Right ventricle myocardium superior (tissue), 1 donor: ENCODE data around the gene C1orf21. TPM values are rescaled to one million over a fixed set of nuclear protein-coding genes. Genes with fewer than 3 reads are reported as not detected.

Source experiments
- ATAC-seq: fragments of 200-7000 bp; cut with Tn5 transposase; one replicate; pipeline ENCODE4 v1.9.1; 2020; ENCODE audit warnings: mild to moderate bottlenecking; ENCODE audit not compliant: poor library complexity
- DNase-seq: peaks from one replicate; pipeline ENCODE4 v3.0.0-alpha.2; 2020
- intact Hi-C: fragments of 100-400 bp; cut with DNase I; formaldehyde crosslinking; loops from one replicate; pipeline ENCODE4 v1.11.2; 2022
- total RNA-seq: library from RNA; stranded (reverse); fragmentation: NEBNext Ultra II Directional; extraction: Animal tissue kit (Norgen Biotek cat#: 25700); gene quantifications from one replicate; pipeline ENCODE4 v1.2.1, GENCODE V29; 2021
- donor health status: DM: no; HTN: yes; CAD: no; lungs with severe emphysema.

C1orf21 gene
- total RNA-seq, 1 donor from 2014 or later, result 47.6 TPM

- intact Hi-C loops, result no loop called here
- DNase-seq, result no peak
- ATAC-seq, result no peak
Observed at GRCh38 chr1:184558691-184559090, 171.9 kb downstream of the C1orf21 start.

- DNase-seq, result no peak
- intact Hi-C loops, result no loop called here
- no peak for ATAC-seq
Observed at GRCh38 chr1:184559117-184559713, 172.4 kb downstream of the C1orf21 start.

- no peak for ATAC-seq
- intact Hi-C loops, result loop anchor here (2.0 to 5.0 kb wide), 2 partner anchors 176 to 321 kb away; partner anchors contain the start of gene C1orf21
- DNase-seq, result no peak
Observed at GRCh38 chr1:184562806-184563205, 176.0 kb downstream of the C1orf21 start.

GRCh38 chr1:184563308-184563707 lies 176.5 kb downstream of the C1orf21 start:
- intact Hi-C loops, result loop anchor here (2.0 to 5.0 kb wide), 2 partner anchors 177 to 321 kb away; partner anchors contain the start of gene C1orf21
- ATAC-seq, result peak; percentile 75
- no peak for DNase-seq

- intact Hi-C loops, result loop anchor here (5.0 kb wide), 1 partner anchor 95 kb away; no protein-coding TSS in a partner anchor
- ATAC-seq (no peak), DNase-seq (no peak)
Observed at GRCh38 chr1:184567009-184567408, 180.2 kb downstream of the C1orf21 start.

- ATAC-seq (no peak), DNase-seq (no peak)
- intact Hi-C loops, result loop anchor here (5.0 kb wide), 1 partner anchor 95 kb away; no protein-coding TSS in a partner anchor
Observed at GRCh38 chr1:184567637-184568036, 180.8 kb downstream of the C1orf21 start.

GRCh38 chr1:184568148-184568547 lies 181.3 kb downstream of the C1orf21 start:
- intact Hi-C loops, result loop anchor here (5.0 kb wide), 1 partner anchor 94 kb away; no protein-coding TSS in a partner anchor
- no peak for DNase-seq
- no peak for ATAC-seq

GRCh38 chr1:184569106-184569505 lies 182.3 kb downstream of the C1orf21 start:
- ATAC-seq, result no peak
- intact Hi-C loops, result loop anchor here (5.0 kb wide), 1 partner anchor 93 kb away; no protein-coding TSS in a partner anchor
- no peak for DNase-seq

- ATAC-seq (peak; percentile 24), DNase-seq (no peak)
- intact Hi-C loops, result no loop called here
Observed at GRCh38 chr1:184574588-184574987, 187.8 kb downstream of the C1orf21 start.

- no peak for DNase-seq
- intact Hi-C loops, result no loop called here
- ATAC-seq, result peak; percentile 39
Observed at GRCh38 chr1:184576822-184577221, 190.0 kb downstream of the C1orf21 start.

GRCh38 chr1:184577319-184577718 lies 190.5 kb downstream of the C1orf21 start:
- ATAC-seq, result peak; percentile 66
- intact Hi-C loops, result no loop called here
- no peak for DNase-seq

GRCh38 chr1:184582411-184582810 lies 195.6 kb downstream of the C1orf21 start:
- no peak for ATAC-seq
- DNase-seq, result no peak
- intact Hi-C loops, result no loop called here

- no peak for ATAC-seq
- no peak for DNase-seq
- intact Hi-C loops, result no loop called here
Observed at GRCh38 chr1:184583849-184584248, 197.0 kb downstream of the C1orf21 start.

- DNase-seq (no peak), ATAC-seq (no peak)
- intact Hi-C loops, result no loop called here
Observed at GRCh38 chr1:184588701-184589100, 201.9 kb downstream of the C1orf21 start.

GRCh38 chr1:184590163-184590750 lies 203.4 kb downstream of the C1orf21 start:
- intact Hi-C loops, result no loop called here
- DNase-seq (no peak), ATAC-seq (no peak)

GRCh38 chr1:184593597-184593996 lies 206.8 kb downstream of the C1orf21 start:
- DNase-seq (no peak), ATAC-seq (no peak)
- intact Hi-C loops, result no loop called here

- intact Hi-C loops, result no loop called here
- ATAC-seq, result no peak
- DNase-seq, result no peak
Observed at GRCh38 chr1:184595596-184595995, 208.8 kb downstream of the C1orf21 start.

GRCh38 chr1:184596950-184597645 lies 210.3 kb downstream of the C1orf21 start:
- ATAC-seq, result no peak
- intact Hi-C loops, result no loop called here
- no peak for DNase-seq

GRCh38 chr1:184597650-184598357 lies 211.0 kb downstream of the C1orf21 start:
- intact Hi-C loops, result no loop called here
- DNase-seq (no peak), ATAC-seq (no peak)
